IPS-20b (cell line): ENCODE results near the gene SV2B.

ENCODE experiments used
- H3K27ac ChIP-seq: one replicate; pipeline ENCODE4 v1.5.1; 2013; ENCODE audit warnings: low read length
- H3K27me3 ChIP-seq: 2 replicates; pipeline ENCODE4 v1.6.1; 2013; ENCODE audit warnings: mild to moderate bottlenecking, low read length, inconsistent platforms; ENCODE audit not compliant: insufficient read depth
- H3K36me3 ChIP-seq: 2 replicates; pipeline ENCODE4 v1.6.1; 2013; ENCODE audit warnings: low read depth, mild to moderate bottlenecking, inconsistent platforms, low read length, moderate library complexity; ENCODE audit not compliant: insufficient read depth
- H3K4me1 ChIP-seq: 2 replicates; pipeline ENCODE4 v1.6.1; 2013; ENCODE audit warnings: mild to moderate bottlenecking, control low read depth, inconsistent platforms, low read length, moderate library complexity; ENCODE audit not compliant: insufficient read depth
- H3K4me3 ChIP-seq: 2 replicates; pipeline ENCODE4 v1.5.1; 2013; ENCODE audit warnings: mild to moderate bottlenecking, low read length, inconsistent platforms
- H3K9ac ChIP-seq: 2 replicates; pipeline ENCODE4 v1.6.1; 2013; ENCODE audit warnings: low read depth, mild to moderate bottlenecking, inconsistent platforms, low read length, moderate library complexity
- H3K9me3 ChIP-seq: 2 replicates; pipeline ENCODE4 v1.6.1; 2013; ENCODE audit warnings: mild to moderate bottlenecking, low read depth, low read length, inconsistent platforms; ENCODE audit not compliant: insufficient read depth

Gene SV2B

GRCh38 chr15:91142946-91143345 is 42.9 kb downstream of the SV2B start:
- Histone ChIP-seq H3K4me3 (no peak overlapping the region), H3K27me3 (no peaks in the 10 kb centered on the region), H3K9me3 (no peaks in the 10 kb centered on the region), H3K4me1 (no peaks in the 10 kb centered on the region), H3K27ac (no peak overlapping the region), H3K9ac (no peak overlapping the region), H3K36me3 (no peaks in the 10 kb centered on the region)

GRCh38 chr15:91146728-91147127 is 46.7 kb downstream of the SV2B start:
- H3K27ac ChIP-seq = no peak overlapping the region
- H3K9me3 ChIP-seq = no peaks in the 10 kb centered on the region
- no peak overlapping the region for H3K9ac ChIP-seq
- H3K4me3 ChIP-seq = no peak overlapping the region
- H3K4me1 ChIP-seq = no peaks in the 10 kb centered on the region
- H3K27me3 ChIP-seq = no peaks in the 10 kb centered on the region
- H3K36me3 ChIP-seq = no peaks in the 10 kb centered on the region

- Histone ChIP-seq H3K9me3 (no peaks in the 10 kb centered on the region), H3K4me1 (no peaks in the 10 kb centered on the region), H3K27me3 (peaks cover 5% of the 10 kb centered on the region; the same call in 1 of the 2 replicates), H3K4me3 (no peak overlapping the region), H3K9ac (no peak overlapping the region), H3K36me3 (no peaks in the 10 kb centered on the region), H3K27ac (no peak overlapping the region)
These were observed 48.2 kb downstream of the SV2B start for GRCh38 chr15:91148243-91148642.

GRCh38 chr15:91150502-91151160 is 50.6 kb downstream of the SV2B start:
- no peak overlapping the region for H3K4me3 ChIP-seq
- H3K4me1 ChIP-seq = no peaks in the 10 kb centered on the region
- no peak overlapping the region for H3K27ac ChIP-seq
- H3K36me3 ChIP-seq = no peaks in the 10 kb centered on the region
- no peak overlapping the region for H3K9ac ChIP-seq
- H3K27me3 ChIP-seq = peaks cover 5% of the 10 kb centered on the region; the same call in 1 of the 2 replicates
- H3K9me3 ChIP-seq = no peaks in the 10 kb centered on the region

GRCh38 chr15:91151781-91152563 is 51.9 kb downstream of the SV2B start:
- no peak overlapping the region for H3K9ac ChIP-seq
- no peak overlapping the region for H3K4me3 ChIP-seq
- no peaks in the 10 kb centered on the region for H3K36me3 ChIP-seq
- no peaks in the 10 kb centered on the region for H3K9me3 ChIP-seq
- H3K4me1 ChIP-seq = peaks cover under 1% of the 10 kb centered on the region; the same call in 1 of the 2 replicates
- H3K27me3 ChIP-seq = peaks cover 5% of the 10 kb centered on the region; the same call in 1 of the 2 replicates
- no peak overlapping the region for H3K27ac ChIP-seq

GRCh38 chr15:91152896-91153581 is 53.0 kb downstream of the SV2B start:
- Histone ChIP-seq H3K9ac (no peak overlapping the region), H3K4me1 (peaks cover 3% of the 10 kb centered on the region; the same call in 1 of the 2 replicates), H3K9me3 (no peaks in the 10 kb centered on the region), H3K4me3 (no peak overlapping the region), H3K36me3 (no peaks in the 10 kb centered on the region), H3K27me3 (peaks cover 5% of the 10 kb centered on the region; the same call in 1 of the 2 replicates), H3K27ac (no peak overlapping the region)

GRCh38 chr15:91153954-91154353 is 53.9 kb downstream of the SV2B start:
- Histone ChIP-seq H3K27ac (no peak overlapping the region), H3K4me3 (no peak overlapping the region), H3K9ac (no peak overlapping the region), H3K9me3 (no peaks in the 10 kb centered on the region), H3K36me3 (no peaks in the 10 kb centered on the region), H3K4me1 (peaks cover 3% of the 10 kb centered on the region; the same call in 1 of the 2 replicates), H3K27me3 (peaks cover 5% of the 10 kb centered on the region; the same call in 1 of the 2 replicates)

- peaks cover 3% of the 10 kb centered on the region; the same call in 1 of the 2 replicates for H3K4me1 ChIP-seq
- H3K9me3 ChIP-seq = no peaks in the 10 kb centered on the region
- no peaks in the 10 kb centered on the region for H3K36me3 ChIP-seq
- H3K9ac ChIP-seq = no peak overlapping the region
- H3K27ac ChIP-seq = no peak overlapping the region
- H3K27me3 ChIP-seq = peaks cover 5% of the 10 kb centered on the region; the same call in 1 of the 2 replicates
- H3K4me3 ChIP-seq = no peak overlapping the region
These were observed 56.2 kb downstream of the SV2B start for GRCh38 chr15:91156175-91156726.

GRCh38 chr15:91158415-91159394 is 58.6 kb downstream of the SV2B start:
- Histone ChIP-seq H3K4me3 (no peak overlapping the region), H3K9me3 (no peaks in the 10 kb centered on the region), H3K27ac (no peak overlapping the region), H3K27me3 (no peaks in the 10 kb centered on the region), H3K4me1 (peaks cover 3% of the 10 kb centered on the region; the same call in 1 of the 2 replicates), H3K9ac (no peak overlapping the region), H3K36me3 (no peaks in the 10 kb centered on the region)

GRCh38 chr15:91165850-91166249 is 65.8 kb downstream of the SV2B start:
- Histone ChIP-seq H3K36me3 (no peaks in the 10 kb centered on the region), H3K27me3 (no peaks in the 10 kb centered on the region), H3K27ac (no peak overlapping the region), H3K4me1 (no peaks in the 10 kb centered on the region), H3K9ac (no peak overlapping the region), H3K9me3 (peaks cover 26% of the 10 kb centered on the region), H3K4me3 (no peak overlapping the region)
